Measurements from ENCODE around the gene SH3D21.

DNA sequence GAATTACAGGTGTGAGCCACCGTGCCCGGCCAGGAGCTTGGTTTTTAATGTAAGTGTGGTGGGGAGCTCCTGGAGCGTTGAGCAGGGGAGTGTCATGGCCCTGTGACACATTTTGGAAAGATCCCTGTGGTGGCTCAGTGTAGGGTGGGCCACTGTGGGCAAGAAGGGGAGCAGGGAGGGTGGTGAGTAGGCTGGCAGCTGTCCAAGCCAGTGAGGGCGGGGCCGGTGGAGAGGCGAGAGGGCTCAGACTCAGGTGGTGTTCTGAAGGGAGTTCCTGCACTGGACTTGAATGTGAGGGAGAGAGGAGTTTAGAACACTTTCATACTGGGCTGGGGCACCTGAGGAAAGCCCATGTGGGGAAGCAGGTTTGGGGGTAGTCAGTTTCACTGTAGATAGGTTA, 20.3 kb downstream of the SH3D21 start:
- TF ChIP-seq CTCF (IDR thresholded peaks at IDR 0.05) (no peak), POLR2AphosphoS5 (IDR thresholded peaks at IDR 0.05) (no peak), POLR2A (IDR thresholded peaks at IDR 0.05) (no peak)
